Right ventricle myocardium superior (tissue), 1 donor: Measurements from ENCODE around the gene FITM1. TPM values are rescaled to one million over a fixed set of nuclear protein-coding genes. Genes with fewer than 3 reads are reported as not detected.

ENCODE experiments used
- ATAC-seq: fragments of 200-7000 bp; cut with Tn5 transposase; one replicate; pipeline ENCODE4 v1.9.1; 2020; ENCODE audit warnings: mild to moderate bottlenecking; ENCODE audit not compliant: poor library complexity
- DNase-seq: peaks from one replicate; pipeline ENCODE4 v3.0.0-alpha.2; 2020
- intact Hi-C: fragments of 100-400 bp; cut with DNase I; formaldehyde crosslinking; loops from one replicate; pipeline ENCODE4 v1.11.2; 2022
- total RNA-seq: library from RNA; stranded (reverse); fragmentation: NEBNext Ultra II Directional; extraction: Animal tissue kit (Norgen Biotek cat#: 25700); gene quantifications from one replicate; pipeline ENCODE4 v1.2.1, GENCODE V29; 2021
- donor health status: DM: no; HTN: yes; CAD: no; lungs with severe emphysema.

Gene FITM1
- total RNA-seq, 1 donor from 2014 or later: 126 TPM

DNA sequence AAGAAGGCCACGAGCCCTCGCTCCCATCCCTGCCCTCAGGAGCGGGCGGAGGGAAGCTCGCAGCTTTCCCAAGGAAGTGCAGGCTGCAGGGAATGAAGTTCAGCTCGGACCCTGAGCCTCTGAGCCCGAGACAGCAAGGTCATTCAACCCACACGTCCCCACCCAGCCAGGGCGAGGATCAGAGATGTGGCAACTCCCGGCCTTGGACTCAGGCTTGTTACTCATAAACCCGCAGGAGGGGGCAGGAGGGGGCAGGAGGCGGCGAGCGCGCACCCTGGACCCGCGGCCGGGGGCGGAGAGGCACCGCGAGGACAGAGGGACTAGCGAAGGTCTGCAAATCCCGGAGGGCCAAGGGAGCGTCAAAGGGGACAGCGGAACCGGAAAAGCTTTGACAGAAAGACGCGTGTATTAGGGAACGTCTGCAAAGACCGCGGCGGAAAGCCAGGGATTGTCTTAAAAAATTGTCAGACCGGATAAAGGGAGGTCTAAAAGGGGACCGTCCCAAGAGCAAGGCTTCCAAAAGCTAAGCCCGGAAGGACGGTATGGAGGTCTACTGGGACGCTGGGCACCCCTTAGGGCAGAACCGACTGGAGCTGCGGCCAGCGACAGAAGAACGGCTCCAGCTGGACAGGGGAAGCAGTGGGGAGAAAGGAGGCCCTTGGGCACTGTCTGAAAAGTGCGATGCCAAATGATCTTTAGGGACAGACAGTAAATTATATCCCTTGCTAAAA lies 16.5 kb upstream of the FITM1 start:
- DNase-seq (peak; percentile 90), ATAC-seq (peak; percentile 58)
- intact Hi-C loops: no loop called here

DNA sequence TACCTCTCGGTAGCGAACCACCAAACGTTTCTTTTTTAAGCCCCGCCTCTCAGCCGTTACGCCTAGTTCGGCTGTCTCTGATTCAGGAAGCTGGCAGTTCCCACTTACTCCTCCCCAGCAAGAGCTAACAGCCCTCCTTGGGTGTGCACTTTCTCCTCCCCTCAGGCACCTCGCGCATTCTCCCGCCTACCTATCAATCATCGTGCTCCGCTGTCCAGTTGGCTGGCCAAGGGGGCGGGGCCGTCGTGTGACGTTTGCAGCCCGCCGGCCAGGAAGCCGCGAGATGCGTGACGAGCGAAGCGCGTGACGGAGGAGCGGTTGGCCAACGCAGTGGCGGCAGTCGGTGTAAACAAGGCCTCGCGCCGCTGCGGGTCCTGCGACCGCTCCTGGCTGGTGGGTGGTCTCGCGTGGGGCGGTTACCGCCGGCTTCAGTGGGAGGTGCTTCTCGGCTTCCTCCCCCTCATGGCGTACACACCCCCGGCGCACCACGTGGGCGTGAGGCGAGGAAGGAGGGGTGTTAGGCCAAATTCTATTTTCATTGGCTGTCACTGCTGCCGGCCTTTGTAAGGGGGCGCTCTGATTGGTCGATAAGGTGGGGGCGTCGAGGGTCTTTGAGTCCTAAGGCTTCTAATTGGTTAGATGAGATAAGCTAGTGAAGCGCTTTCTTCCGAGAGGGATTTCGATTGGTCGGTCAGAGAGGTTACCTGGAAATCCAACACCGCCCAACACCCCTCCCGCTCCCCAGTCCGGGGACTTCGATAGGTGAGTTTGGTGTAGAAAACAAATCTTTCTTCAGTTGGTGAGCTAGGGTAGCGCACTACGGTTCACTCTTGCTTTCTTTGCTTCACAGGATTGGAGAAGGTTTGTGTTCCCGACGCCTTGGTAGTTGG lies 15.7 kb upstream of the FITM1 start, which contains the start of the genes DCAF11 and NRL:
Gene DCAF11, plus strand, starts transcription at position 246 of the 890 bp plus-strand sequence. CDS start 818 bp downstream, outside the sequence.
Gene NRL, minus strand, starts transcription at position 418 of the 890 bp plus-strand sequence. CDS start 32,101 bp downstream, outside the sequence.
- intact Hi-C loops: no loop called here
- peak; percentile 99 for DNase-seq
- ATAC-seq: peak; percentile 95

DNA sequence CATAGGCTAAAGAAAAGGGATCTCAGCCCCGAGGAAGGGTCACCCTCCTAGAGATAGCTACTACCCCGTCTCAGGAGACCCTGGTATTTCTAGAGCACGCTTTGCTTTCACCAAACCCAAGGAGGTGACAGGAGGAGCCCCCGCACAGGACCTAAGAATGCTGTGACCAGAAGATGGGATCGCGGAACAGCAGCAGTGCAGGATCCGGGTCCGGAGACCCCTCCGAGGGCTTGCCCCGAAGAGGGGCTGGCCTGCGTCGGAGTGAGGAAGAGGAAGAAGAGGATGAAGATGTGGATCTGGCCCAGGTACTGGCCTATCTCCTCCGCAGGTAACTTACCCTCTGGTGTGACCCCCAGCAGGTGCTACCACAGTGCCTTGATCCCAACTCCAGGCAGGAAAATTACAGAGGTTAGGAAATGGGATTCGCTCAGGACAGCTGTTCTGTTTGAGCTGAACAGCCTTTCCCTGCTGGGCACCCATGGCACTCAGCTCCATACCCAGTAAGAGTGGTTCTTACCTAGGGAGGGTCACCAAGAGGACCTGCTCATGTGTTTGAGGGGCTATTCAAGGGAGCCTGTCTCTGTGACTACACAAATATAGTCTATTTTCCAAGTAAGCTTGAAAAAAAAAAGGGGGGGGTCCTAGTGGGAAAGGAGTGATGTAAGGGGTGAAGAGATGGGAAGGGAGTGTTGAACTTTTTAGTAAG lies 14.9 kb upstream of the FITM1 start:
- ATAC-seq: no peak
- no peak for DNase-seq
- intact Hi-C loops: no loop called here

DNA sequence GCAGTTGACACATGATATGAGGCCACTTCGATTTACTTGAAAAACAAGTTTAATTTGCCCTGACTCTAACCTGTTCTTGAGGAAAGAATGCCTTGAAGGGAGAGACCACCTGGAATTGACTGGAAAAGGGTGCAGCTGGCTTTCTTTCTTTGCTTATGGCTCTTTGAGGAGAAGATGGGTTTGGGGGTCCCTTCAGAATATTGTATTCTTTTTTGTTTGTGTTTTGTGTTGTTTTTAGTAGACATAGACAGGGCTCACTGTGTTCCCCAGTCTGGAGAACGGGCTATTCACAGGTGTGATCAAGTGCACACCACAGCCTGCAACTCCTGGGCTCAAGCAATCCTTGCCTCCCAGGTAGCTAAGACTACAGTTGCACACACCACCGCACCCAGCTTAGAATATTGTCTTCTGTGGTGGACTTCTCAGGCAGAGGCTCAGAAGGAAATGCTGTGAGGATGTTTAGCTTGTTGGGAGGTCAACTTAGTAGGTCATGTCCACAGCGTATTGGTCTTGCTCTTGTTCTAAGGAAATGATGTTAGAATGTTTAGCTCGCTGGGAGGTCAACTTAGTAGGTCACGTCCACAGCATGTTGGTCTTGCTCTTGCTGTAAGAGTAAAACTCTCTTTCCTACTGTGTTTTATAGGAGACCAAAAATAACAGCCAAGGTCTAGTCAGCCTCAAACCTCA lies 14.2 kb upstream of the FITM1 start:
- ATAC-seq (no peak), DNase-seq (no peak)
- intact Hi-C loops: no loop called here

DNA sequence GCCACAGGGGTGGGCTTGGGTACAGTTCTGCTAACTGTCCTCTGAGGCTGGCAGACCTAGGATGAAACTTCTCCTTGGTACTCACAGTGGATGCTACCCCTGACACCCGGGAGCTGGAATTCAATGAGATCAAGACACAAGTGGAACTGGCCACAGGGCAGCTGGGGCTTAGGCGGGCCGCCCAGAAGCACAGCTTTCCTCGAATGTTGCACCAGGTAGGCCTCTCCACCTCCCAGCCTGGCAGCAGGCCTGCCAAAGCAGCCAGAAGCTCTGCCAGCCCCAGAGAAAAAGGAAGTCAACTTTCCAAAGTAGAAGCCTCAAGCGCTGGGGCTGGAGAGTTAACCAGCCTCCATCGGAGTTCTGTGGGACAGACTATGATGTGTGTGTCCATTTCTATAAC lies 13.3 kb upstream of the FITM1 start:
- no peak for DNase-seq
- intact Hi-C loops: no loop called here
- ATAC-seq: no peak

DNA sequence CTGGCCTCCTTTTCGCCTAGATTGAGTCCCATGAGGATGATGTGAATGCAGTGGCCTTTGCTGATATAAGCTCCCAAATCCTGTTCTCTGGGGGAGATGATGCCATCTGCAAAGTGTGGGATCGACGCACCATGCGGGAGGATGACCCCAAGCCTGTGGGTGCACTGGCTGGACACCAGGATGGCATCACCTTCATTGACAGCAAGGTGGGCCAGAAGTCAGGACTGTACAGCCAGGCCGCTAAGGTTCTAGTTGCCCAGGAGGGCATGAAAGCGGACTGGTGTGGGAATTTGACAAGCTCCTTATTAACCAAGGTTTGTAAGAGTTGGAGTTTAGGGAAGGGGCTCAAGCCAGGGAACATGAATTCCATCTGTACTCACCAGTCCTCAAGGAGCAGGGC lies 10.8 kb upstream of the FITM1 start:
- intact Hi-C loops: no loop called here
- DNase-seq: no peak
- no peak for ATAC-seq

DNA sequence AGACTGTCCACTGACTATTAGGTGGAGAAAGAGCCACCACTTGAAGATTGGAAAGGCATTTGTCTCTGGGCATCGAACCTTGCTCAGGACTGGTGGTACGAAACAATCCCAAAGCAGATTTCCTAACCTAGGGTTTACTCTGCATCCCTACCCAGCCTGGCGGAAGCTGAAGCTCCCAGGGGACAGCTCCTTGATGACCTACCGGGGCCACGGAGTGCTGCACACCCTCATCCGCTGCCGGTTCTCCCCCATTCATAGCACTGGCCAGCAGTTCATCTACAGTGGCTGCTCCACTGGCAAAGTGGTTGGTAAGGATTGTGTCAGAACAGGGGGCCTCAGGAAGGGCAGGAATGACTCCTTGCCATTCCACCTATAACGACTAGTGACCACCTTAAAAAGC lies 9.2 kb upstream of the FITM1 start:
- DNase-seq: no peak
- intact Hi-C loops: no loop called here
- ATAC-seq: no peak

DNA sequence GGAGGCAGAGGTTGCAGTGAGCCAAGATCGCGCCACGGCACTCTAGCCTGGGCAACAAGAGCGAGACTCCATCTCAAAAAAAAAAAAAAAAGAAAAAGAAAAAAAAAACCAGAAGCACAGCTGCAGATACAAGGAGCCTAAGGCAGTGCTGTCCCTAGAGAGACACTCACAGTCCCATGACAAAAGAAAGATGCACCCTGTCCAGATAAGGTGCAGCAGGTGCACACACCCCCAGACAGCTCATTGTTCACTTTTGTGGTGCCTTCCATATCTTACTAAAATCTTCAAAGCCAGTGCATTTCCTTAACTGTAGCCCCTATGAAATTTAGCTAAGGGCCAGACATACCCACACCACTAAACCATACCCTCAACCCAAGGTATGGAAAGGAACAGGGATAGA lies 8.0 kb upstream of the FITM1 start:
- intact Hi-C loops: no loop called here
- DNase-seq: no peak
- no peak for ATAC-seq

DNA sequence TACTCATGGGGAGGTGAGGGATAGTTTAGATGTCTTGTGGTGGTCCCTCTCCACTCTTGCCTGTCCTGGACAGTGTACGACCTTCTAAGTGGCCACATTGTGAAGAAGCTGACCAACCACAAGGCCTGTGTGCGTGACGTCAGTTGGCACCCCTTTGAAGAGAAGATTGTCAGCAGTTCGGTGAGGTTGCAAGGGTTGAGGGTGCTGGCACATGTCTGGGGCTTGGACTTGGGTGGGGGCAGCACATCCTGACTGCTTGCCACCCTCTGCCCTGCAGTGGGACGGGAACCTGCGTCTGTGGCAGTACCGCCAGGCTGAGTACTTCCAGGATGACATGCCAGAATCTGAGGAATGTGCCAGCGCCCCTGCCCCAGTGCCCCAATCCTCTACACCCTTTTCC lies 7.6 kb upstream of the FITM1 start:
- intact Hi-C loops: no loop called here
- ATAC-seq (peak; percentile 13), DNase-seq (no peak)

DNA sequence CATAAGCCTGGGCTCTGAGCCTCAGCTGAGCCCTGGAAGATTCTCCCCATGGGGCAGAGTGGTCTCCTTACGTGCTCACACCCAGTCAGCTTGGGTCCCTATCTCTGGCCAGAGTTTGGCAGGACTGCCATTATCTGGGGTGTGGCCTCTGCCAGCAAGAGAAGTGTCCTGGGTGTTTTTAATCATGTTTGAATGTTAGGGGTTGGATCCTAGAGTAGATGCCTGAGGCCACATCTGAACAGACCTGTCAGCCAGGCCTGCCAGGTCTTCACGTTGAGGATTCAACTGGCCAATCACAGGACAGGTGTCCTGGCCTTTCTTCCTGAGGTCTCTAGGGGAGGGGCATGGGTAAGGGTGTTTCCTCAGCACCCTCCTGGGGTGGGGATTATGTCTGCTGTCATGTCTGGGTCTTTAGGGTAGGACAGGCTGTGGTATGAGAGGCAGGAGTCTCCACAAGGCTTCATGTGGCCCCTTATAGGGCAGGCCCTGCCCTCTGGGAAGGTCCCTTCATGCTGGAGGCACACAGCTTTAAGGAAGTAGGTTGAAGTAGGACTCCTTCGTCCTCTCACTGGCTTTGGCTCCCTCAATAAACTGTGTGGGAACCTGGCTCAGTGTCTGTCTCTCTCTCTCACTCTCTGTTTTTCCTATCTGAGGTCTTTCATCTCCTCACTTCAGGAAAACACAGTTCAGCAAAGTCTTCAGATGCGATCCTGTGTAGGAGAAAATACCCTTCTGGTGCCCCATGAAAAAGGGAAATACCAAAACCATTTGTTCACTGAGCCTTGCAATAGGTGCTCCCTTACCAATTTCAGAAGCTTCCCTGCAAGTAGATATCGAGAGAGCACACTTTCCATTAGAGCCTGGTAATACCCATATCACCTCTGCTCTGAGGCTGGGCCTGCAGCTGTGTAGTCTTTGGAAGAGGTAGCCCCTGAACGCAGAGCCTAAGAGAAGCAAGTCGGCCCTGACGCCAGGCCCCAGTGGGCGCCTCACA lies 6.7 kb upstream of the FITM1 start:
- ATAC-seq: no peak
- intact Hi-C loops: no loop called here
- DNase-seq: no peak

DNA sequence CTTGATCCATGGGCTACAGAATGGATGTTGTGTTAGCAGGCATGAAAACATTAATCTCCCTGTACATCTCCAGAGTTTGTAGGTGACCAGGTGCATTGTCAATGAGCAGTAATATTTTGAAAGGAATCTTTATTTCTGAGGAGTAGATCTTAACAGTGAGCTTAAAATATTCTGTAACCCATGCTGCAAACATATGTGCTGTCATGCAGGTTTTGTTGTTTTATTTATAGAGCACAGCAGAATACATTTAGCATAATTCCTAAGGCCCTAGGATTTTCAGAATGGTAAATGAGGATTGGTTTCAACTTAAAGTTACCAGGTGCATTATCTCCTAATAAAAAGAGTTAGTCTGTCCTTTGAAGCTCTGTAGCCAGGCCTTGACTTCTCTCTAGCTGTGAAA lies 3.5 kb upstream of the FITM1 start:
- ATAC-seq (no peak), DNase-seq (no peak)
- intact Hi-C loops: no loop called here

DNA sequence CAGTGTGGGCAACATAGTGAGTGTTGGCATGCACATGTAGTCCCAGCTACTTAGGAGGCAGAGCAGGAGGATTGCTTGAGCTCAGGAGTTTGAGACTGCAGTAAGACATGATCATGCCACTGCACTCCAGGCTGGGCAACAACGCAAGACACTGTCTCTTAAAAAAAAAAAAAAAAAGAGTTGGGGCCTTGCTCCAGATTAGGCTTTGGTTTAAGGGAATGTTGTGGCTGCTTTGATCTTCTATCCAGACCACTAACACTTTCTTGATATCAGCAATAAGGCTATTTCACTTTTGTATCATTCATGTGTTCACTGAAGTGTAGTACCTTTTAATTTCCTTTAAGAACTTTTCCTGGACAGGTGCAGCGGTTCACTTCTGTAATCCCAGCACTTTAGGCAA lies 2.8 kb upstream of the FITM1 start:
- intact Hi-C loops: no loop called here
- ATAC-seq (no peak), DNase-seq (no peak)

DNA sequence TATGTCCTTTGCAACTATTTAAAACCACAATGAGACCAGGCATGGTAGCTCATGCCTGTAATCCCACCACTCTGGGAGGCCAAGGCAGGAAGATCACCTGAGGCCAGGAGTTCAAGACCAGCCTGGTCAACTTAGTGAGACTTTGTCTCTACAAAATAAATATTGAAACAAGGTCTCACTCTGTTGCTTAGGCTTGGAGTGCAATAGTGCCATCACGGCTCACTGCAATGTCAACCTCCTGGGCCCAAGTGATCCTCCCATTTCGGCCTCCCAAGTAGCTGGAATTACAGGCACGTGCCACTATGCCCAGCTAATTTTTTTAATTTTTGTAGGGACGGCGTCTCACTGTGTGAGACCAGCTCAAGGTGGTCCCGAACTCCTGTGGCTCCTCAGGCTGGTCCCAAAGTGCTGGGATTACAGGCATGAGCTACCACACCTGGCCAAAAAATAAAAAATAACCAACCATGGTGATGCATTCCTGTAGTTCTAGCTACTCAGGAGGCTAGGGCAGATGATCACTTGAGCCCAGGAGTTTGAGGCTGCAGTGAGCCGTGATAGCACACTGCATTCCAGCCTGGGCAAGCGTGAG lies 955 bp upstream of the FITM1 start:
- no peak for ATAC-seq

DNA sequence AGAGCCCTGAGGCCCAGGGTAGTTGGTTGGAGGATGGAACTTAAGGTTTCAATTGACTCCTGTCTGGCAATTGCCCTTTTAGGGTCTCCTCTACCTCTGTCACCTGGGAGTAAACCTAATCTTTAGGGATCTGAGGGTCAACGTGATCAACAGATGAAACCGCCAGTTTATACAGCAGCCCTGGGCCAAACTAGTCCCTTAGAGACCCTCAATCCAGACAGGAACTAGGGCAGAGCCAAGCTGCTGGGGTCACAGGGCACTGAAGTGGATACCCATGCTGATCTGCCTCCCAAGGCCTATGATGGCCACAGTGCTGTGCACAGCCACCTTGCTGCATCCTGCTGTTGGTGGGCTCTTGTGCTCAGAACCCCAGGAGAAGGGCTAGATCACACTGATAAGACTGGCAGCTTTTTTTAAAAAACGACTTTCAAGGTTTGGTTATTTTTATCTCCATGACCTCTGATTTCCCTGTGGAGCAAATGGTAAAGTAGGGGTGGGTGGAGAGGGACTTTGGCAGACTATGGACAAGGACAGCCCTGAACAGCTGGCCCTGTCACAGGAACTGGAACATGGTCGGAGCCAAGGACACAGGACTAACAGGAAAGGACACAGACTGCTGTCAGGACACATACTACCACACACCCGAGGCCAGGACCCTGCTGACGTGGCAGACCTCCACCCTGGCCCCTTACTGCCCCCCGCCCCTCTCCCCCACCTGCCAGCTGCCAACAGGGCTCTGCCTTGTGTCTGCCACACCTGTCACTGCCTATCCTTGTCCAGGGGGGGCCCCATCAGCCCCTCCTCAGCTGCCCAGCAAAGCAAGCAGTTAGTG lies 474 bp downstream of the FITM1 start:
- peak; percentile 85 for DNase-seq
- intact Hi-C loops: no loop called here
- ATAC-seq: peak; percentile 73

More for the DNA sequence above, 955 bp upstream of the FITM1 start:
- intact Hi-C loops: no loop called here
- no peak for DNase-seq

DNA sequence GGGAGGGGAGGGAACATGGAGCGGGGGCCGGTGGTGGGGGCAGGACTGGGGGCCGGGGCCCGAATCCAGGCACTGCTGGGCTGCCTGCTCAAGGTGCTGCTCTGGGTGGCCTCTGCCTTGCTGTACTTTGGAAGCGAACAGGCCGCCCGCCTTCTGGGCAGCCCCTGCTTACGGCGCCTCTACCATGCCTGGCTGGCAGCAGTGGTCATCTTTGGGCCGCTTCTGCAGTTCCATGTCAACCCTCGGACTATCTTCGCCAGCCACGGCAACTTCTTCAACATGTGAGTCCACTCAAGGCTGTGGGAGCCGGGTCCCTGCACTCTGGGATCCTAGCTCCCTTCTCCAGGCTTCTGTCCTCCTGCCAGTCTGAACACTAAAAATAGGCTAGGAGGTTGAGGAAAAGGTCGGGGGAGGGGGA lies 1.1 kb downstream of the FITM1 start:
- intact Hi-C loops: no loop called here
- peak; percentile 50 for DNase-seq
- ATAC-seq: peak; percentile 56

DNA sequence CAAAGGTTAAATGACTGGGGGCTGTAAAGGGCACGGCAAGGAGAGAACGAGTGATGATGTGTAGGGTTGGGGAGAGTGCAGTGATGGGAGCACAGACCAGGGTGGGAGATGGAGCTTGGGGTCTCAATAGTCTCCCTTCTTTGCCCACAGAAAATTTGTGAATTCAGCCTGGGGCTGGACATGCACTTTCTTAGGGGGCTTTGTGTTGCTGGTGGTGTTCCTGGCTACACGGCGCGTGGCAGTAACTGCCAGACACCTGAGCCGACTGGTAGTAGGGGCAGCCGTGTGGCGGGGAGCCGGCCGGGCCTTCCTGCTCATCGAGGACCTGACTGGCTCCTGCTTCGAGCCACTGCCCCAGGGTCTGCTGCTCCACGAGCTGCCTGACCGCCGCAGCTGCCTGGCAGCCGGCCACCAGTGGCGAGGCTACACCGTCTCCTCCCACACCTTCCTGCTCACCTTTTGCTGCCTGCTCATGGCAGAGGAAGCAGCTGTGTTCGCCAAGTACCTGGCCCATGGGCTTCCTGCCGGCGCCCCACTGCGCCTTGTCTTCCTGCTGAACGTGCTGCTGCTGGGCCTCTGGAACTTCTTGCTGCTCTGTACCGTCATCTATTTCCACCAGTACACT lies 1.7 kb downstream of the FITM1 start:
- peak; percentile 3 for ATAC-seq
- intact Hi-C loops: no loop called here
- DNase-seq: peak; percentile 58
